Endothelial cell of umbilical vein (primary cell): ENCODE data around the gene PCDHGA1. TPM values are rescaled to one million over a fixed set of nuclear protein-coding genes. Genes with fewer than 3 reads are reported as not detected.

Experiments
- BruUV-seq: library from RNA; stranded (reverse); fragments of 400-500 nt; replicated peaks from 2 replicates; lab custom pipeline; 2021; lab: Mats Ljungman, UMichigan
- CTCF ChIA-PET: fragments of 300-600, 350-600 bp; sonication (Branson Sonifier 250); formaldehyde crosslinking; loops from one replicate; lab custom pipeline; 2021; ENCODE audit warnings: antibody characterized with exemption, inconsistent platforms; lab: Charles Lee
- POLR2A ChIA-PET: fragments of 300-600, 350-600 bp; sonication (Branson Sonifier 250); formaldehyde crosslinking; loops from one replicate; lab custom pipeline; 2021; ENCODE audit warnings: antibody characterized with exemption, inconsistent platforms; lab: Charles Lee
- DNase-seq: peaks from one replicate; pipeline ENCODE4 v3.0.0-alpha.2; 2011; ENCODE audit warnings: low read depth, low spot score
- FAIRE-seq: peaks from 2 replicates; lab custom pipeline; 2011; peaks lifted over from hg19 to GRCh38; lab: Jason Lieb, UNC
- H2AFZ ChIP-seq: 2 replicates; pipeline ENCODE4 v1.6.0; 2012; ENCODE audit warnings: low read depth, low read length, control low read depth, inconsistent platforms
- H3K27ac ChIP-seq: 2 replicates; pipeline ENCODE4 v1.5.1; 2011; ENCODE audit warnings: low read depth, mild to moderate bottlenecking, control low read depth, low read length, moderate library complexity; ENCODE audit not compliant: insufficient read depth
- H3K27me3 ChIP-seq, 2 experiments: 2 replicates each; pipeline versions ENCODE4 v1.6.0 to v1.6.1; 2011; ENCODE audit warnings: low read length in 2 of 2, mixed read lengths in 1 of 2; ENCODE audit not compliant: control insufficient read depth in 2 of 2, insufficient read depth in 2 of 2
- H3K36me3 ChIP-seq, 2 experiments: 2 replicates in 1 of 2; 3 replicates in 1 of 2; pipeline ENCODE4 v1.5.1; 2011; ENCODE audit warnings: low read length in 2 of 2, mild to moderate bottlenecking in 1 of 2, moderate library complexity in 1 of 2; ENCODE audit not compliant: control insufficient read depth in 2 of 2, insufficient read depth in 2 of 2; ENCODE audit errors: extremely low read depth in 1 of 2
- H3K4me1 ChIP-seq: 3 replicates; pipeline ENCODE4 v1.5.1; 2011; ENCODE audit warnings: mild to moderate bottlenecking, low read length; ENCODE audit not compliant: control insufficient read depth, insufficient read depth; ENCODE audit errors: extremely low read depth
- H3K4me2 ChIP-seq: 2 replicates; pipeline ENCODE4 v1.6.1; 2011; ENCODE audit warnings: low read length, control low read depth, mixed read lengths; ENCODE audit not compliant: insufficient read depth
- H3K4me3 ChIP-seq, 3 experiments: fragments of 200-600 bp in 1 of 3; sonication (generic), shearing (Covaris generic) in 1 of 3; replicated peaks in 1 of 3; 2 replicates each; pipeline ENCODE4 v1.5.1; 2011 to 2016; ENCODE audit warnings: control low read depth in 3 of 3, low read length in 3 of 3, mild to moderate bottlenecking in 2 of 3, inconsistent platforms in 1 of 3, low read depth in 1 of 3, moderate library complexity in 1 of 3; ENCODE audit not compliant: insufficient read depth in 1 of 3
- H3K79me2 ChIP-seq: 2 replicates; pipeline ENCODE4 v1.6.0; 2012; ENCODE audit warnings: low read length, inconsistent platforms; ENCODE audit not compliant: control insufficient read depth, insufficient read depth
- H3K9ac ChIP-seq: replicated peaks from 2 replicates; pipeline ENCODE3; 2011; ENCODE audit warnings: low read length, control low read depth; ENCODE audit not compliant: insufficient read depth; ENCODE audit errors: extremely low read depth
- H3K9me1 ChIP-seq: replicated peaks from 3 replicates; pipeline ENCODE4 v1.6.0; 2011; ENCODE audit warnings: mild to moderate bottlenecking, low read length; ENCODE audit not compliant: control insufficient read depth, insufficient read depth; ENCODE audit errors: extremely low read depth
- H3K9me3 ChIP-seq: replicated peaks from 2 replicates; pipeline ENCODE4 v1.5.1; 2012; ENCODE audit warnings: low read length, inconsistent platforms; ENCODE audit not compliant: control insufficient read depth, insufficient read depth
- H4K20me1 ChIP-seq: replicated peaks from 2 replicates; pipeline ENCODE3; 2011; ENCODE audit warnings: mild to moderate bottlenecking, low read length; ENCODE audit not compliant: control insufficient read depth, insufficient read depth; ENCODE audit errors: extremely low read depth
- EZH2 ChIP-seq: IDR thresholded peaks from 2 replicates; pipeline ENCODE4 v1.6.1; 2012; ENCODE audit warnings: borderline replicate concordance, low read depth, mild to moderate bottlenecking, moderate library complexity, low read length, inconsistent platforms; ENCODE audit not compliant: severe bottlenecking
- FOS ChIP-seq: IDR thresholded peaks from 2 replicates; pipeline ENCODE4 v1.6.1; 2011; ENCODE audit warnings: mild to moderate bottlenecking, low read length, moderate library complexity, borderline replicate concordance; ENCODE audit not compliant: insufficient read depth
- GATA2 ChIP-seq: IDR thresholded peaks from 2 replicates; pipeline ENCODE4 v1.7.0; 2011; ENCODE audit warnings: low read depth, mild to moderate bottlenecking, moderate library complexity, mixed read lengths, low read length; ENCODE audit not compliant: insufficient read length, insufficient read depth
- JUN ChIP-seq: IDR thresholded peaks from 2 replicates; pipeline ENCODE4 v1.6.1; 2011; ENCODE audit warnings: borderline replicate concordance, low read depth; ENCODE audit not compliant: insufficient read length, insufficient read depth
- MYC ChIP-seq: IDR thresholded peaks from one replicate; pipeline ENCODE4 v1.6.1; 2011; ENCODE audit warnings: mild to moderate bottlenecking, low read depth, low read length
- POLR2A ChIP-seq: IDR thresholded peaks from 2 replicates; pipeline ENCODE4 v1.6.1; 2012; ENCODE audit warnings: low read depth, mild to moderate bottlenecking, control low read depth, low read length
- POLR2AphosphoS5 ChIP-seq: IDR thresholded peaks from 2 replicates; pipeline ENCODE4 v1.6.1; 2012; ENCODE audit warnings: low read depth, mild to moderate bottlenecking, control low read depth, low read length, moderate library complexity; ENCODE audit not compliant: insufficient read depth
- dilution Hi-C: fragments of 300-500 bp; cut with MboI; formaldehyde crosslinking; loops from one replicate; pipeline ENCODE4 v1.15.0; 2019; ENCODE audit warnings: low sequenced_read_pairs; ENCODE audit not compliant: extremely low pct_ligation_motif_present
- intact Hi-C: fragments of 100-400 bp; cut with micrococcal nuclease; formaldehyde crosslinking; loops from one replicate; pipeline ENCODE4 v1.10.0; 2022
- polyA plus RNA-seq, 4 experiments: library from polyadenylated mRNA; depleted of rRNA in 3 of 4; stranded (reverse) in 3 of 4; unstranded in 1 of 4; fragments of >200 nt; gene quantifications; 2 replicates each; pipeline versions ENCODE4 v1.2.1 to v1.2.3, GENCODE V29; 2011 to 2012; ENCODE audit warnings: missing spikeins in 1 of 4
- total RNA-seq: library from RNA; stranded (reverse); gene quantifications from 2 replicates; pipeline ENCODE4 v1.2.3, GENCODE V29; 2021
- TF ChIP-seq, protein P1 (sequence below), 2 donors: IDR thresholded peaks; 1 replicate in 1 of 2; 2 replicates in 1 of 2; pipeline ENCODE4 v1.5.1; 2011; ENCODE audit warnings: low read length in 2 of 2, mild to moderate bottlenecking in 2 of 2, moderate library complexity in 2 of 2, control low read depth in 1 of 2, inconsistent platforms in 1 of 2, low read depth in 1 of 2; ENCODE audit not compliant: insufficient read depth in 1 of 2; ENCODE audit errors: extremely low read depth in 1 of 2
- TF ChIP-seq, protein P2 (sequence below): IDR thresholded peaks from 2 replicates; pipeline ENCODE4 v1.6.1; 2011; ENCODE audit not compliant: insufficient read depth, insufficient read length

The PCDHGA1 gene
- total and polyA plus RNA-seq, 2 donors (not counting 3 experiments of a cell fraction or from before 2014, with no cell fraction given) = 0.22 to 0.44 TPM

DNA sequence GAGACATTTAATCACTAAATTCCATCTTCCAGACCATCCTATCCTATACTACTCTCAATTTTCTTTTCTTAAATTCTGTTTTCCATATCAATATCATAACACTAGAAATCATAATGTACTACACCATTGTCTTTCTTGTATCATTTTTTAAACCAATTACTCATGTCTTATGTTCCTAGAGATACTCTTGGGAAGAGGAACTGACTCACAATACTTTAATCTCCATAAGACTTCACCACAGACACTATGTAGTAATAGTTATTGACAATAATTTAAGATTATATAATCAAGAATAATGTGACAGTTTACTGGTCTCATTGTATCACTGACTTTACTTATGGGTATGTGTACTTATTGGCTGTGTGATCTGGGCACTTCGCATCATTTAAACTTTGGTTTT lies 202.4 kb downstream of the PCDHGA1 start:
- POLR2A ChIA-PET = no interaction called here
- no TSS peak for BruUV-seq
- H3K27ac ChIP-seq = no peak overlapping the region
- dilution Hi-C loops = no loop called here
- no peaks in the 10 kb centered on the region for H4K20me1 ChIP-seq
- no peak overlapping the region for H2AFZ ChIP-seq
- no peaks in the 10 kb centered on the region for H3K79me2 ChIP-seq
- intact Hi-C loops = no loop called here
- FAIRE-seq (no peak), DNase-seq (peak; percentile 30)
- no peak overlapping the region for H3K9ac ChIP-seq
- H3K4me2 ChIP-seq = no peak overlapping the region
- no peaks in the 10 kb centered on the region for H3K9me3 ChIP-seq
- H3K4me1 ChIP-seq = peaks cover 5% of the 10 kb centered on the region
- H3K27me3 ChIP-seq = no peaks in the 10 kb centered on the region
- no peaks in the 10 kb centered on the region for H3K9me1 ChIP-seq
- peaks cover 0 to 8% of the 10 kb centered on the region in 2 experiments for H3K36me3 ChIP-seq
- no peak overlapping the region for H3K4me3 ChIP-seq
- CTCF ChIA-PET = interaction anchor here (1.2 to 3.4 kb wide), 6 partner anchors 8 to 125 kb away, joined by 4 to 17 read pairs (median 7); partner anchors contain the start of genes PCDHGA12 and PCDHGB6
- TF ChIP-seq MYC (no peak), FOS (peak; percentile 48), EZH2 (no peak)
- TF ChIP-seq, protein P1, sequence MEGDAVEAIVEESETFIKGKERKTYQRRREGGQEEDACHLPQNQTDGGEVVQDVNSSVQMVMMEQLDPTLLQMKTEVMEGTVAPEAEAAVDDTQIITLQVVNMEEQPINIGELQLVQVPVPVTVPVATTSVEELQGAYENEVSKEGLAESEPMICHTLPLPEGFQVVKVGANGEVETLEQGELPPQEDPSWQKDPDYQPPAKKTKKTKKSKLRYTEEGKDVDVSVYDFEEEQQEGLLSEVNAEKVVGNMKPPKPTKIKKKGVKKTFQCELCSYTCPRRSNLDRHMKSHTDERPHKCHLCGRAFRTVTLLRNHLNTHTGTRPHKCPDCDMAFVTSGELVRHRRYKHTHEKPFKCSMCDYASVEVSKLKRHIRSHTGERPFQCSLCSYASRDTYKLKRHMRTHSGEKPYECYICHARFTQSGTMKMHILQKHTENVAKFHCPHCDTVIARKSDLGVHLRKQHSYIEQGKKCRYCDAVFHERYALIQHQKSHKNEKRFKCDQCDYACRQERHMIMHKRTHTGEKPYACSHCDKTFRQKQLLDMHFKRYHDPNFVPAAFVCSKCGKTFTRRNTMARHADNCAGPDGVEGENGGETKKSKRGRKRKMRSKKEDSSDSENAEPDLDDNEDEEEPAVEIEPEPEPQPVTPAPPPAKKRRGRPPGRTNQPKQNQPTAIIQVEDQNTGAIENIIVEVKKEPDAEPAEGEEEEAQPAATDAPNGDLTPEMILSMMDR (IDR thresholded peaks at IDR 0.05; ENCODE audit: extremely low read depth in 1 of 2, insufficient read depth in 1 of 2, low read depth in 1 of 2, low read length in 2 of 2) = no peak

DNA sequence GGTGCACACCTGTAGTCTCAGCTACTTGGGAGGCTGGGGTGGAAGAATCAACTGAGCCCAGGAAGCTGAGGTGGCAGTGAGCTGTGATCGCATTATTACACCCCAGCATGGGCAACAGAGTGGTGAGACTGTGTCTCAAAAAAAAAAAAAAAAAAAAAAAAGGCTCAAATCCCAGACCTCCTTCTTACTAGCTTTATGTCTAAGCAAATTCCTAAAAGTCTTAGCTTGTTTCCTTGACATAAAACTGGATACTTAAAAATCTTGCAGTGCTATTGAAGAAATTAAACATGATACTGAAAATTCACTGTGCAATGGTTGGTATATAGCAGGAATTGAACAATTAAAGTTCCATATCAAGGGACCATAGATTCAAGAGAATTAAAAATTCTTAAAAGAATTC lies 203.6 kb downstream of the PCDHGA1 start:
- ChIA-PET POLR2A (no interaction called here), CTCF (interaction anchor here (1.2 to 3.4 kb wide), 7 partner anchors 9 to 126 kb away, joined by 3 to 17 read pairs (median 7); partner anchors contain the start of genes PCDHGA11, PCDHGA12 and PCDHGB6)
- H3K4me1 ChIP-seq = peaks cover 5% of the 10 kb centered on the region
- H3K9me3 ChIP-seq = no peaks in the 10 kb centered on the region
- no peaks in the 10 kb centered on the region for H3K79me2 ChIP-seq
- dilution Hi-C loops = no loop called here
- H3K36me3 ChIP-seq = no peaks in the 10 kb centered on the region
- TF ChIP-seq GATA2 (no peak), POLR2AphosphoS5 (no peak), EZH2 (no peak), FOS (no peak), POLR2A (no peak), JUN (no peak), MYC (no peak)
- TF ChIP-seq, protein P1 (IDR thresholded peaks at IDR 0.05; ENCODE audit: extremely low read depth in 1 of 2, insufficient read depth in 1 of 2, low read depth in 1 of 2, low read length in 2 of 2) = no peak
- TF ChIP-seq, protein P2, sequence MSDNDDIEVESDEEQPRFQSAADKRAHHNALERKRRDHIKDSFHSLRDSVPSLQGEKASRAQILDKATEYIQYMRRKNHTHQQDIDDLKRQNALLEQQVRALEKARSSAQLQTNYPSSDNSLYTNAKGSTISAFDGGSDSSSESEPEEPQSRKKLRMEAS = no peak
- intact Hi-C loops = no loop called here
- no peak overlapping the region for H3K4me3 ChIP-seq
- FAIRE-seq = no peak
- BruUV-seq = no TSS peak
- DNase-seq = no peak
- H3K27me3 ChIP-seq = no peaks in the 10 kb centered on the region
- no peak overlapping the region for H3K9ac ChIP-seq
- no peak overlapping the region for H2AFZ ChIP-seq
- no peak overlapping the region for H3K27ac ChIP-seq
- H3K9me1 ChIP-seq = no peaks in the 10 kb centered on the region
- H3K4me2 ChIP-seq = no peak overlapping the region
- no peaks in the 10 kb centered on the region for H4K20me1 ChIP-seq
